ENCODE measurements around the gene PLCB1.
"Not testable (repeated sequence)": the region's sequence is repeated elsewhere in the genome, so short reads cannot be mapped to it uniquely, and the experiment has no call there.

Gene PLCB1

GRCh38 chr20:8807480-8808201 lies 675.6 kb downstream of the PLCB1 start:
- H3K27me3 ChIP-seq (ENCODE audit: insufficient read depth, low read length), result no peaks in the 10 kb centered on the region
- H3K27ac ChIP-seq (ENCODE audit: low read length), result no peak overlapping the region
- H3K9ac ChIP-seq (ENCODE audit: low read depth, low read length), result no peak overlapping the region
- no peaks in the 10 kb centered on the region for H3K9me3 ChIP-seq (ENCODE audit: insufficient read depth, low read depth, low read length)
- H3K4me3 ChIP-seq (ENCODE audit: low read length), result no peak overlapping the region
- H3K4me1 ChIP-seq (ENCODE audit: insufficient read depth, low read length), result peaks cover 49% of the 10 kb centered on the region
- H3K36me3 ChIP-seq (ENCODE audit: insufficient read depth, low read depth, low read length), result no peaks in the 10 kb centered on the region

GRCh38 chr20:8808202-8808535 lies 676.1 kb downstream of the PLCB1 start:
- no peak overlapping the region for H3K27ac ChIP-seq (ENCODE audit: low read length)
- no peaks in the 10 kb centered on the region for H3K27me3 ChIP-seq (ENCODE audit: insufficient read depth, low read length)
- H3K9ac ChIP-seq (ENCODE audit: low read depth, low read length), result no peak overlapping the region
- no peaks in the 10 kb centered on the region for H3K9me3 ChIP-seq (ENCODE audit: insufficient read depth, low read depth, low read length)
- H3K4me1 ChIP-seq (ENCODE audit: insufficient read depth, low read length), result peaks cover 53% of the 10 kb centered on the region
- no peaks in the 10 kb centered on the region for H3K36me3 ChIP-seq (ENCODE audit: insufficient read depth, low read depth, low read length)
- no peak overlapping the region for H3K4me3 ChIP-seq (ENCODE audit: low read length)

- no peaks in the 10 kb centered on the region for H3K9me3 ChIP-seq (ENCODE audit: insufficient read depth, low read depth, low read length)
- H3K36me3 ChIP-seq (ENCODE audit: insufficient read depth, low read depth, low read length), result no peaks in the 10 kb centered on the region
- H3K27me3 ChIP-seq (ENCODE audit: insufficient read depth, low read length), result no peaks in the 10 kb centered on the region
- no peak overlapping the region for H3K27ac ChIP-seq (ENCODE audit: low read length)
- H3K9ac ChIP-seq (ENCODE audit: low read depth, low read length), result no peak overlapping the region
- H3K4me3 ChIP-seq (ENCODE audit: low read length), result no peak overlapping the region
- H3K4me1 ChIP-seq (ENCODE audit: insufficient read depth, low read length), result peaks cover 53% of the 10 kb centered on the region
Observed at GRCh38 chr20:8809107-8809953, 677.3 kb downstream of the PLCB1 start.

- H3K9me3 ChIP-seq (ENCODE audit: insufficient read depth, low read depth, low read length), result no peaks in the 10 kb centered on the region
- peaks cover 44% of the 10 kb centered on the region for H3K4me1 ChIP-seq (ENCODE audit: insufficient read depth, low read length)
- H3K27ac ChIP-seq (ENCODE audit: low read length), result no peak overlapping the region
- H3K36me3 ChIP-seq (ENCODE audit: insufficient read depth, low read depth, low read length), result no peaks in the 10 kb centered on the region
- peak overlapping the region; percentile 22 for H3K4me3 ChIP-seq (ENCODE audit: low read length)
- H3K9ac ChIP-seq (ENCODE audit: low read depth, low read length), result 0 out of 2 replicates have a peak overlapping the region, but pooled peaks have one; percentile 4
- no peaks in the 10 kb centered on the region for H3K27me3 ChIP-seq (ENCODE audit: insufficient read depth, low read length)
Observed at GRCh38 chr20:8811801-8812594, 679.9 kb downstream of the PLCB1 start.

- Histone ChIP-seq H3K27ac (ENCODE audit: low read length) (no peak overlapping the region), H3K9me3 (ENCODE audit: insufficient read depth, low read depth, low read length) (no peaks in the 10 kb centered on the region), H3K4me3 (ENCODE audit: low read length) (peak overlapping the region; percentile 17), H3K4me1 (ENCODE audit: insufficient read depth, low read length) (peaks cover 42% of the 10 kb centered on the region), H3K27me3 (ENCODE audit: insufficient read depth, low read length) (no peaks in the 10 kb centered on the region), H3K36me3 (ENCODE audit: insufficient read depth, low read depth, low read length) (no peaks in the 10 kb centered on the region), H3K9ac (ENCODE audit: low read depth, low read length) (no peak overlapping the region)
Observed at GRCh38 chr20:8812817-8813216, 680.8 kb downstream of the PLCB1 start.

- Histone ChIP-seq H3K9me3 (ENCODE audit: insufficient read depth, low read depth, low read length) (no peaks in the 10 kb centered on the region), H3K36me3 (ENCODE audit: insufficient read depth, low read depth, low read length) (no peaks in the 10 kb centered on the region), H3K4me3 (ENCODE audit: low read length) (no peak overlapping the region), H3K27ac (ENCODE audit: low read length) (no peak overlapping the region), H3K4me1 (ENCODE audit: insufficient read depth, low read length) (peaks cover 27% of the 10 kb centered on the region), H3K9ac (ENCODE audit: low read depth, low read length) (no peak overlapping the region), H3K27me3 (ENCODE audit: insufficient read depth, low read length) (no peaks in the 10 kb centered on the region)
Observed at GRCh38 chr20:8815208-8815607, 683.1 kb downstream of the PLCB1 start.

GRCh38 chr20:8829256-8829655 lies 697.2 kb downstream of the PLCB1 start:
- no peak overlapping the region for H3K4me3 ChIP-seq (ENCODE audit: low read length)
- no peaks in the 10 kb centered on the region for H3K27me3 ChIP-seq (ENCODE audit: insufficient read depth, low read length)
- H3K36me3 ChIP-seq (ENCODE audit: insufficient read depth, low read depth, low read length), result no peaks in the 10 kb centered on the region
- H3K9me3 ChIP-seq (ENCODE audit: insufficient read depth, low read depth, low read length), result no peaks in the 10 kb centered on the region
- H3K27ac ChIP-seq (ENCODE audit: low read length), result no peak overlapping the region
- no peaks in the 10 kb centered on the region for H3K4me1 ChIP-seq (ENCODE audit: insufficient read depth, low read length)
- no peak overlapping the region for H3K9ac ChIP-seq (ENCODE audit: low read depth, low read length)

GRCh38 chr20:8834294-8834693 lies 702.2 kb downstream of the PLCB1 start:
- not testable (repeated sequence) for H3K4me1 ChIP-seq (ENCODE audit: insufficient read depth, low read length); H3K27ac ChIP-seq (ENCODE audit: low read length); H3K36me3 ChIP-seq (ENCODE audit: insufficient read depth, low read depth, low read length); H3K4me3 ChIP-seq (ENCODE audit: low read length); H3K27me3 ChIP-seq (ENCODE audit: insufficient read depth, low read length); H3K9me3 ChIP-seq (ENCODE audit: insufficient read depth, low read depth, low read length); H3K9ac ChIP-seq (ENCODE audit: low read depth, low read length)

GRCh38 chr20:8834851-8835250 lies 702.8 kb downstream of the PLCB1 start:
- Histone ChIP-seq H3K36me3 (ENCODE audit: insufficient read depth, low read depth, low read length) (no peaks in the 10 kb centered on the region), H3K9ac (ENCODE audit: low read depth, low read length) (no peak overlapping the region), H3K4me3 (ENCODE audit: low read length) (no peak overlapping the region), H3K27me3 (ENCODE audit: insufficient read depth, low read length) (no peaks in the 10 kb centered on the region), H3K9me3 (ENCODE audit: insufficient read depth, low read depth, low read length) (no peaks in the 10 kb centered on the region), H3K27ac (ENCODE audit: low read length) (no peak overlapping the region), H3K4me1 (ENCODE audit: insufficient read depth, low read length) (no peaks in the 10 kb centered on the region)

GRCh38 chr20:8837396-8837795 lies 705.3 kb downstream of the PLCB1 start:
- Histone ChIP-seq H3K4me1 (ENCODE audit: insufficient read depth, low read length) (no peaks in the 10 kb centered on the region), H3K27ac (ENCODE audit: low read length) (no peak overlapping the region), H3K9me3 (ENCODE audit: insufficient read depth, low read depth, low read length) (no peaks in the 10 kb centered on the region), H3K9ac (ENCODE audit: low read depth, low read length) (no peak overlapping the region), H3K27me3 (ENCODE audit: insufficient read depth, low read length) (no peaks in the 10 kb centered on the region), H3K36me3 (ENCODE audit: insufficient read depth, low read depth, low read length) (no peaks in the 10 kb centered on the region), H3K4me3 (ENCODE audit: low read length) (no peak overlapping the region)

- H3K36me3 ChIP-seq (ENCODE audit: insufficient read depth, low read depth, low read length), result no peaks in the 10 kb centered on the region
- H3K27ac ChIP-seq (ENCODE audit: low read length), result no peak overlapping the region
- no peak overlapping the region for H3K9ac ChIP-seq (ENCODE audit: low read depth, low read length)
- no peaks in the 10 kb centered on the region for H3K27me3 ChIP-seq (ENCODE audit: insufficient read depth, low read length)
- no peaks in the 10 kb centered on the region for H3K9me3 ChIP-seq (ENCODE audit: insufficient read depth, low read depth, low read length)
- H3K4me1 ChIP-seq (ENCODE audit: insufficient read depth, low read length), result no peaks in the 10 kb centered on the region
- H3K4me3 ChIP-seq (ENCODE audit: low read length), result no peak overlapping the region
Observed at GRCh38 chr20:8842525-8842924, 710.5 kb downstream of the PLCB1 start.

All from iPS-20b (cell line).